Testis (tissue), 3 donors: ENCODE measurements around the gene TMEM174. TPM values are rescaled to one million over a fixed set of nuclear protein-coding genes. Genes with fewer than 3 reads are reported as not detected.

Experiments
- DNase-seq: peaks from one replicate; pipeline ENCODE4 v3.0.0-alpha.2; 2019
- H3K27ac ChIP-seq, 2 donors: fragments of 200-600 bp; sonication (generic); one replicate each; pipeline ENCODE4 v1.5.1; 2019
- H3K27me3 ChIP-seq: fragments of 200-600 bp; sonication (generic); one replicate; pipeline ENCODE4 v1.5.1; 2019
- H3K36me3 ChIP-seq: fragments of 200-600 bp; sonication (generic); one replicate; pipeline ENCODE4 v1.5.1; 2017; ENCODE audit warnings: low read depth; ENCODE audit errors: missing control alignments
- H3K4me1 ChIP-seq: fragments of 200-600 bp; sonication (generic); one replicate; pipeline ENCODE4 v1.5.1; 2019
- H3K4me3 ChIP-seq, 2 donors: fragments of 200-600 bp; sonication (generic); one replicate each; pipeline ENCODE4 v1.5.1; 2017 to 2019
- H3K9me3 ChIP-seq: fragments of 200-600 bp; sonication (generic); one replicate; pipeline ENCODE4 v1.5.1; 2017
- CTCF ChIP-seq, 3 experiments: fragments of 450-650 bp in 2 of 3; fragments of 200-600 bp in 1 of 3; sonication (generic) in 1 of 3; IDR thresholded peaks; one replicate each; pipeline ENCODE4 v1.5.1; 2016 to 2019; ENCODE audit warnings: antibody characterized with exemption in 3 of 3, mild to moderate bottlenecking in 2 of 3, moderate library complexity in 1 of 3
- POLR2A ChIP-seq: fragments of 450-650 bp; IDR thresholded peaks from one replicate; pipeline ENCODE4 v1.6.1; 2017; ENCODE audit warnings: antibody characterized with exemption, mild to moderate bottlenecking, moderate library complexity
- WGBS, 2 donors: methylation state at CpG; one replicate each; pipeline ENCODE4 v1.1.5; 2018; 5-methylcytosine and 5-hydroxymethylcytosine counted together
- intact Hi-C: fragments of 100-400 bp; cut with DNase I; formaldehyde crosslinking; loops from one replicate; pipeline ENCODE4 v1.15.1; 2023; ENCODE audit warnings: low total_unique reads
- polyA plus RNA-seq: library from polyadenylated mRNA; stranded (reverse); fragments of 350-450 nt; fragmentation: Illumina TruSeq; extraction: RNeasy Lipid Tissue Mini Kit (QIAGEN cat#74804); gene quantifications from one replicate; pipeline ENCODE4 v1.2.3, GENCODE V29; 2014; ENCODE audit warnings: low read depth, low replicate concordance; ENCODE audit not compliant: insufficient read depth
- total RNA-seq, 2 donors: library from RNA; depleted of rRNA; stranded (reverse); fragments of >200 nt; gene quantifications; one replicate each; pipeline ENCODE4 v1.2.3, GENCODE V29; 2016

The TMEM174 gene
- total and polyA plus RNA-seq, 3 donors from 2014 or later = not detected

- intact Hi-C loops = no loop called here
- Histone ChIP-seq H3K36me3 (no peaks in the 10 kb centered on the region), H3K27me3 (no peaks in the 10 kb centered on the region), H3K4me1 (no peaks in the 10 kb centered on the region), H3K27ac (no peak overlapping the region), H3K4me3 (no peak overlapping the region), H3K9me3 (no peaks in the 10 kb centered on the region)
- DNase-seq = no peak
- no peak for TF ChIP-seq POLR2A
- no peak for TF ChIP-seq CTCF (IDR thresholded peaks at IDR 0.05)
- WGBS, 2 donors = 59 to 82% methylated on average over 1 of the region's 1 CpG
Observed at GRCh38 chr5:73130811-73131210, 42.2 kb upstream of the TMEM174 start.

GRCh38 chr5:73131711-73132425 is 41.1 kb upstream of the TMEM174 start:
- H3K4me3 ChIP-seq = no peak overlapping the region
- H3K9me3 ChIP-seq = no peaks in the 10 kb centered on the region
- H3K36me3 ChIP-seq = no peaks in the 10 kb centered on the region
- intact Hi-C loops = no loop called here
- TF ChIP-seq CTCF (IDR thresholded peaks at IDR 0.05) (no peak), POLR2A (no peak)
- H3K4me1 ChIP-seq = no peaks in the 10 kb centered on the region
- 82 to 85% methylated on average over 3 of the region's 3 CpGs for WGBS, 2 donors
- no peak overlapping the region for H3K27ac ChIP-seq
- H3K27me3 ChIP-seq = no peaks in the 10 kb centered on the region
- no peak for DNase-seq

GRCh38 chr5:73132759-73133158 is 40.2 kb upstream of the TMEM174 start:
- Histone ChIP-seq H3K27ac (no peak overlapping the region), H3K36me3 (no peaks in the 10 kb centered on the region), H3K9me3 (no peaks in the 10 kb centered on the region), H3K27me3 (no peaks in the 10 kb centered on the region), H3K4me3 (no peak overlapping the region), H3K4me1 (no peaks in the 10 kb centered on the region)
- 92 to 95% methylated on average over 2 of the region's 2 CpGs for WGBS, 2 donors
- intact Hi-C loops = no loop called here
- DNase-seq = no peak
- no peak for TF ChIP-seq POLR2A
- no peak for TF ChIP-seq CTCF (IDR thresholded peaks at IDR 0.05)

GRCh38 chr5:73135021-73135420 is 38.0 kb upstream of the TMEM174 start:
- H3K9me3 ChIP-seq = no peaks in the 10 kb centered on the region
- no peaks in the 10 kb centered on the region for H3K36me3 ChIP-seq
- TF ChIP-seq POLR2A (no peak), CTCF (IDR thresholded peaks at IDR 0.05) (no peak)
- no peak for DNase-seq
- no peak overlapping the region for H3K27ac ChIP-seq
- no peaks in the 10 kb centered on the region for H3K27me3 ChIP-seq
- no peak overlapping the region for H3K4me3 ChIP-seq
- intact Hi-C loops = no loop called here
- H3K4me1 ChIP-seq = no peaks in the 10 kb centered on the region
- 87% methylated on average over 3 of the region's 3 CpGs for WGBS, 2 donors

GRCh38 chr5:73135429-73136054 is 37.5 kb upstream of the TMEM174 start:
- intact Hi-C loops = no loop called here
- H3K4me1 ChIP-seq = no peaks in the 10 kb centered on the region
- TF ChIP-seq POLR2A (no peak), CTCF (IDR thresholded peaks at IDR 0.05) (peak in 1 of 3 experiments; percentile 21)
- no peaks in the 10 kb centered on the region for H3K9me3 ChIP-seq
- no peak for DNase-seq
- H3K27ac ChIP-seq = no peak overlapping the region
- H3K4me3 ChIP-seq = no peak overlapping the region
- H3K27me3 ChIP-seq = no peaks in the 10 kb centered on the region
- H3K36me3 ChIP-seq = no peaks in the 10 kb centered on the region
- WGBS, 2 donors = 45 to 63% methylated on average over 6 of the region's 6 CpGs
